ENCODE measurements around the gene GNA12. TPM values are rescaled to one million over a fixed set of nuclear protein-coding genes. Genes with fewer than 3 reads are reported as not detected.

Gene GNA12
- polyA plus RNA-seq, 1 donor (not counting 4 experiments of a cell fraction or from before 2014, with no cell fraction given): 35.5 TPM

- DNase-seq (ENCODE audit: low read depth, low spot score) (no peak), FAIRE-seq (no peak)
- no peak overlapping the region for H3K4me2 ChIP-seq (ENCODE audit: control insufficient read depth, extremely low read depth, insufficient read depth, low read depth, low read length)
- peaks cover 9% of the 10 kb centered on the region for H3K79me2 ChIP-seq (ENCODE audit: control insufficient read depth, insufficient read depth, low read length)
- no peaks in the 10 kb centered on the region for H3K9me3 ChIP-seq (ENCODE audit: control insufficient read depth, low read depth, low read length)
- H3K4me1 ChIP-seq (ENCODE audit: control insufficient read depth, extremely low read depth, insufficient read depth, low read length): no peaks in the 10 kb centered on the region
- no peaks in the 10 kb centered on the region for H4K20me1 ChIP-seq (ENCODE audit: control insufficient read depth, extremely low read depth, insufficient read depth, low read length)
- dilution Hi-C loops (cut with MboI; ENCODE audit: extremely low pct_ligation_motif_present, low sequenced_read_pairs): no loop called here
- no peaks in the 10 kb centered on the region for H3K9me1 ChIP-seq (ENCODE audit: control insufficient read depth, extremely low read depth, insufficient read depth, low read length)
- TF ChIP-seq CTCF (optimal IDR thresholded peaks at IDR 0.05 in 1 of 3, IDR thresholded peaks at IDR 0.05 in 1 of 3, conservative IDR thresholded peaks at IDR 0.05 in 1 of 3; ENCODE audit: extremely low read depth in 1 of 3, insufficient read depth in 2 of 3, low read length in 3 of 3): no peak
- no peak for TF ChIP-seq EZH2 (IDR thresholded peaks at IDR 0.05; ENCODE audit: low read length)
- H2AFZ ChIP-seq (ENCODE audit: control insufficient read depth, low read length): no peak overlapping the region
- peaks cover 0 to 8% of the 10 kb centered on the region in 2 experiments for H3K36me3 ChIP-seq (ENCODE audit: control insufficient read depth in 2 of 2, extremely low read depth in 1 of 2, insufficient read depth in 2 of 2, low read length in 2 of 2)
- no peak overlapping the region for H3K27ac ChIP-seq (ENCODE audit: control insufficient read depth, insufficient read depth, low read length)
- no peaks in the 10 kb centered on the region for H3K27me3 ChIP-seq (ENCODE audit: control insufficient read depth, extremely low read depth, insufficient read depth, low read length)
- H3K4me3 ChIP-seq (ENCODE audit: control insufficient read depth in 2 of 3, extremely low read depth in 1 of 3, insufficient read depth in 2 of 3, low read depth in 1 of 3, low read length in 3 of 3): no peak overlapping the region
- no peak overlapping the region for H3K9ac ChIP-seq (ENCODE audit: control insufficient read depth, extremely low read depth, insufficient read depth, low read length)
These were observed 69.8 kb downstream of the GNA12 start for GRCh38 chr7:2774280-2774679.

- Histone ChIP-seq H4K20me1 (ENCODE audit: control insufficient read depth, extremely low read depth, insufficient read depth, low read length) (no peaks in the 10 kb centered on the region), H3K4me3 (ENCODE audit: control insufficient read depth in 2 of 3, extremely low read depth in 1 of 3, insufficient read depth in 2 of 3, low read depth in 1 of 3, low read length in 3 of 3) (no peak overlapping the region), H3K9me3 (ENCODE audit: control insufficient read depth, low read depth, low read length) (no peaks in the 10 kb centered on the region), H3K4me1 (ENCODE audit: control insufficient read depth, extremely low read depth, insufficient read depth, low read length) (no peaks in the 10 kb centered on the region), H2AFZ (ENCODE audit: control insufficient read depth, low read length) (no peak overlapping the region), H3K27ac (ENCODE audit: control insufficient read depth, insufficient read depth, low read length) (no peak overlapping the region), H3K4me2 (ENCODE audit: control insufficient read depth, extremely low read depth, insufficient read depth, low read depth, low read length) (no peak overlapping the region), H3K27me3 (ENCODE audit: control insufficient read depth, extremely low read depth, insufficient read depth, low read length) (no peaks in the 10 kb centered on the region), H3K9me1 (ENCODE audit: control insufficient read depth, extremely low read depth, insufficient read depth, low read length) (no peaks in the 10 kb centered on the region), H3K9ac (ENCODE audit: control insufficient read depth, extremely low read depth, insufficient read depth, low read length) (no peak overlapping the region), H3K79me2 (ENCODE audit: control insufficient read depth, insufficient read depth, low read length) (peaks cover 9% of the 10 kb centered on the region), H3K36me3 (ENCODE audit: control insufficient read depth in 2 of 2, extremely low read depth in 1 of 2, insufficient read depth in 2 of 2, low read length in 2 of 2) (peaks cover 0 to 8% of the 10 kb centered on the region in 2 experiments)
- no peak for FAIRE-seq
- dilution Hi-C loops (cut with MboI; ENCODE audit: extremely low pct_ligation_motif_present, low sequenced_read_pairs): no loop called here
- no peak for DNase-seq (ENCODE audit: low read depth, low spot score)
- no peak for TF ChIP-seq CTCF (optimal IDR thresholded peaks at IDR 0.05 in 1 of 3, IDR thresholded peaks at IDR 0.05 in 1 of 3, conservative IDR thresholded peaks at IDR 0.05 in 1 of 3; ENCODE audit: extremely low read depth in 1 of 3, insufficient read depth in 2 of 3, low read length in 3 of 3)
- TF ChIP-seq EZH2 (IDR thresholded peaks at IDR 0.05; ENCODE audit: low read length): no peak
These were observed 70.5 kb downstream of the GNA12 start for GRCh38 chr7:2773608-2774007.

All from keratinocyte (primary cell).